Dendritic cell treated with granulocyte-macrophage colony-stimulating factor and Interleukin-4, amounts not matched to agents 40 ng/mL and 50 ng/mL, for 4 days (primary cell): ENCODE results near the gene PDLIM3.
"Not testable (repeated sequence)": the region's sequence is repeated elsewhere in the genome, so short reads cannot be mapped to it uniquely, and the experiment has no call there.

ENCODE experiments used
- H3K27ac Mint-ChIP-seq: one replicate; pipeline ENCODE4 v1.8.0; 2022; ENCODE audit warnings: mild to moderate bottlenecking, mixed read lengths
- H3K27me3 Mint-ChIP-seq: one replicate; pipeline ENCODE4 v1.8.0; 2022; ENCODE audit warnings: mild to moderate bottlenecking, mixed read lengths
- H3K36me3 Mint-ChIP-seq: one replicate; pipeline ENCODE4 v1.8.0; 2022; ENCODE audit warnings: low read depth, mixed read lengths
- H3K4me1 Mint-ChIP-seq: one replicate; pipeline ENCODE4 v1.8.0; 2022; ENCODE audit warnings: low read depth, mixed read lengths
- H3K4me3 Mint-ChIP-seq: one replicate; pipeline ENCODE4 v1.8.0; 2022; ENCODE audit warnings: mild to moderate bottlenecking, moderate library complexity, mixed read lengths
- H3K9me3 Mint-ChIP-seq: one replicate; pipeline ENCODE4 v1.8.0; 2022; ENCODE audit warnings: mixed read lengths
- intact Hi-C: fragments of 100-400 bp; cut with micrococcal nuclease; formaldehyde crosslinking; loops from one replicate; pipeline ENCODE4 v1.15.0; 2022

The PDLIM3 gene

GRCh38 chr4:185540487-185541120 lies 5.3 kb upstream of the PDLIM3 start:
- Mint-ChIP-seq H3K4me1 (no peaks in the 10 kb centered on the region), H3K27me3 (peaks cover 27% of the 10 kb centered on the region), H3K36me3 (no peaks in the 10 kb centered on the region), H3K27ac (no peak overlapping the region), H3K9me3 (no peaks in the 10 kb centered on the region), H3K4me3 (no peak overlapping the region)
- intact Hi-C loops = no loop called here

GRCh38 chr4:185540040-185540439 lies 4.7 kb upstream of the PDLIM3 start:
- H3K9me3 Mint-ChIP-seq = no peaks in the 10 kb centered on the region
- intact Hi-C loops = no loop called here
- no peak overlapping the region for H3K4me3 Mint-ChIP-seq
- no peak overlapping the region for H3K27ac Mint-ChIP-seq
- no peaks in the 10 kb centered on the region for H3K36me3 Mint-ChIP-seq
- peaks cover 28% of the 10 kb centered on the region for H3K27me3 Mint-ChIP-seq
- no peaks in the 10 kb centered on the region for H3K4me1 Mint-ChIP-seq

- Mint-ChIP-seq H3K27ac (no peak overlapping the region), H3K4me3 (no peak overlapping the region)
- intact Hi-C loops = no loop called here
These were observed 3.5 kb upstream of the PDLIM3 start for GRCh38 chr4:185538806-185539205.

GRCh38 chr4:185536411-185536709 lies 1.1 kb upstream of the PDLIM3 start:
- Mint-ChIP-seq H3K36me3 (no peaks in the 10 kb centered on the region), H3K4me3 (no peak overlapping the region), H3K27ac (no peak overlapping the region), H3K4me1 (no peaks in the 10 kb centered on the region), H3K9me3 (no peaks in the 10 kb centered on the region), H3K27me3 (peaks cover 34% of the 10 kb centered on the region)
- intact Hi-C loops = no loop called here

More at GRCh38 chr4:185538806-185539205, 3.5 kb upstream of the PDLIM3 start:
- Mint-ChIP-seq H3K9me3 (no peaks in the 10 kb centered on the region), H3K36me3 (no peaks in the 10 kb centered on the region), H3K27me3 (peaks cover 35% of the 10 kb centered on the region), H3K4me1 (no peaks in the 10 kb centered on the region)

- Mint-ChIP-seq H3K4me1 (no peaks in the 10 kb centered on the region), H3K27ac (no peak overlapping the region), H3K9me3 (no peaks in the 10 kb centered on the region), H3K27me3 (peaks cover 32% of the 10 kb centered on the region), H3K36me3 (no peaks in the 10 kb centered on the region), H3K4me3 (no peak overlapping the region)
- intact Hi-C loops = no loop called here
These were observed 504 bp upstream of the PDLIM3 start for GRCh38 chr4:185535612-185536410.

- Mint-ChIP-seq H3K36me3 (no peaks in the 10 kb centered on the region), H3K27me3 (peaks cover 35% of the 10 kb centered on the region), H3K4me3 (no peak overlapping the region), H3K4me1 (no peaks in the 10 kb centered on the region), H3K9me3 (no peaks in the 10 kb centered on the region), H3K27ac (no peak overlapping the region)
- intact Hi-C loops = no loop called here
These were observed 819 bp downstream of the PDLIM3 start for GRCh38 chr4:185534511-185534865.

GRCh38 chr4:185532795-185533324 lies 2.4 kb downstream of the PDLIM3 start:
- no peaks in the 10 kb centered on the region for H3K36me3 Mint-ChIP-seq
- H3K27me3 Mint-ChIP-seq = peaks cover 40% of the 10 kb centered on the region
- intact Hi-C loops = no loop called here
- no peaks in the 10 kb centered on the region for H3K4me1 Mint-ChIP-seq
- no peak overlapping the region for H3K4me3 Mint-ChIP-seq
- H3K27ac Mint-ChIP-seq = no peak overlapping the region
- no peaks in the 10 kb centered on the region for H3K9me3 Mint-ChIP-seq

GRCh38 chr4:185532293-185532692 lies 3.0 kb downstream of the PDLIM3 start:
- Mint-ChIP-seq H3K9me3 (no peaks in the 10 kb centered on the region), H3K4me3 (no peak overlapping the region)
- intact Hi-C loops = no loop called here

GRCh38 chr4:185531654-185532053 lies 3.7 kb downstream of the PDLIM3 start:
- H3K4me3 Mint-ChIP-seq, H3K27ac Mint-ChIP-seq, H3K36me3 Mint-ChIP-seq, H3K9me3 Mint-ChIP-seq, H3K4me1 Mint-ChIP-seq, intact Hi-C loops: not testable (repeated sequence)
- H3K27me3 Mint-ChIP-seq = peaks cover 40% of the 10 kb centered on the region

More at GRCh38 chr4:185532293-185532692, 3.0 kb downstream of the PDLIM3 start:
- Mint-ChIP-seq H3K27me3 (peaks cover 40% of the 10 kb centered on the region), H3K4me1 (no peaks in the 10 kb centered on the region), H3K27ac (no peak overlapping the region), H3K36me3 (no peaks in the 10 kb centered on the region)

GRCh38 chr4:185529413-185529812 lies 5.9 kb downstream of the PDLIM3 start:
- Mint-ChIP-seq H3K9me3 (peaks cover 14% of the 10 kb centered on the region), H3K27me3 (peaks cover 36% of the 10 kb centered on the region), H3K27ac (no peak overlapping the region), H3K36me3 (no peaks in the 10 kb centered on the region), H3K4me3 (no peak overlapping the region), H3K4me1 (no peaks in the 10 kb centered on the region)
- intact Hi-C loops = no loop called here

GRCh38 chr4:185524888-185525863 lies 10.1 kb downstream of the PDLIM3 start:
- H3K4me3 Mint-ChIP-seq = no peak overlapping the region
- H3K27me3 Mint-ChIP-seq = peaks cover 43% of the 10 kb centered on the region
- intact Hi-C loops = no loop called here
- H3K27ac Mint-ChIP-seq = no peak overlapping the region
- no peaks in the 10 kb centered on the region for H3K4me1 Mint-ChIP-seq
- H3K9me3 Mint-ChIP-seq = peaks cover 14% of the 10 kb centered on the region
- H3K36me3 Mint-ChIP-seq = no peaks in the 10 kb centered on the region

GRCh38 chr4:185523862-185524261 lies 11.4 kb downstream of the PDLIM3 start:
- Mint-ChIP-seq H3K36me3 (no peaks in the 10 kb centered on the region), H3K9me3 (peaks cover 14% of the 10 kb centered on the region), H3K4me3 (no peak overlapping the region), H3K27me3 (peaks cover 43% of the 10 kb centered on the region), H3K27ac (no peak overlapping the region), H3K4me1 (no peaks in the 10 kb centered on the region)
- intact Hi-C loops = no loop called here

- no peak overlapping the region for H3K4me3 Mint-ChIP-seq
- intact Hi-C loops = no loop called here
- peaks cover 14% of the 10 kb centered on the region for H3K9me3 Mint-ChIP-seq
- no peaks in the 10 kb centered on the region for H3K4me1 Mint-ChIP-seq
- H3K27ac Mint-ChIP-seq = no peak overlapping the region
- no peaks in the 10 kb centered on the region for H3K36me3 Mint-ChIP-seq
- peaks cover 45% of the 10 kb centered on the region for H3K27me3 Mint-ChIP-seq
These were observed 12.9 kb downstream of the PDLIM3 start for GRCh38 chr4:185522451-185522850.

- Mint-ChIP-seq H3K9me3 (no peaks in the 10 kb centered on the region), H3K4me3 (no peak overlapping the region), H3K4me1 (no peaks in the 10 kb centered on the region), H3K27me3 (peaks cover 50% of the 10 kb centered on the region), H3K27ac (no peak overlapping the region), H3K36me3 (no peaks in the 10 kb centered on the region)
- intact Hi-C loops = no loop called here
These were observed 15.2 kb downstream of the PDLIM3 start for GRCh38 chr4:185520119-185520518.
